ENCODE measurements around the gene SPATA31D1.
"Not testable (repeated sequence)": the region's sequence is repeated elsewhere in the genome, so short reads cannot be mapped to it uniquely, and the experiment has no call there.

SPATA31D1 gene

GRCh38 chr9:81988472-81988871, at the start of gene SPATA31D1:
Gene SPATA31D1, plus strand, starts transcription at chr9:81988772. Its CDS starts 47 bp downstream, at chr9:81988819.
- DNase-seq = not testable (repeated sequence)

DNA sequence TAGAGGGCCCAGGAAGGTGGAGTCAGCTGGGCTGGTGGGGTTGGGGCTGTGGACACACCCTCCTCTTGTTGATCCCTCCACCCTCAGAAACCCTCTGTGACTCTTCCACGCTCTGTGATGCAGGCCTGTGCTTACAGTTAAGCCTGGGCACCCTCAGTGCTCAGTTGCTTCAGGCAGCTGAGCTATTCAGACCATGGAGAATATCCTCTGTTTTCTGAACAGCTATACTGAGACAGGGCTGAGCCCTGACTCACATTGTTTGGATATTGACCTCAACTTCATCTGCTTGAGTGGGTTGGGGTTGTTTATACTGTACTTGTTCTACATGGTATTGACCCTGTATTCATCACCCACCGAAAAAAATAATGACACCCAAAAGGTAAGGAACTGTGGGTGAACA, 45.2 kb upstream of the SPATA31D1 start, which contains the start of gene SPATA31D3:
SPATA31D3 (plus strand) TSS at position 108 of the 400 bp plus-strand sequence; CDS start at position 194, 86 bp downstream.
- not testable (repeated sequence) for DNase-seq

- not testable (repeated sequence) for DNase-seq
Observed at GRCh38 chr9:81948650-81949049, 39.9 kb upstream of the SPATA31D1 start.

DNA sequence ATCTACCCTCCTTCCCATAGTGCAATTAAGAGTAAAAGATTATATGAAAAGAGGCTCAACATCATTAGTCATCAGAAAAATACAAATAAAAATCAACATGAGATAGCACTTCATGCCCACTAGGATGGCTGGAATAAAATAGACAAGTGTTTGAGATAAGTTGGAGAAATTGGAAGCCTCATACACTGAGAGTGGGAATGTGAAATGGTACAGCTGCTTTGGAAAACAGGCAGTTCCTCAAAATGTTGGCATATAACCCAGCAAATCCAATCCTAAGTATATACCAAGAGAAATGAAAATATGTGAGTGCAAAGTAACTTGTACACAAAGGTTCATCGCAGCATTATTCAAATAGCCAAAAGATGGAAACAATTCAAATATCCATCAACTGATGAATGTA, 35.5 kb upstream of the SPATA31D1 start:
- no peak for DNase-seq

DNA sequence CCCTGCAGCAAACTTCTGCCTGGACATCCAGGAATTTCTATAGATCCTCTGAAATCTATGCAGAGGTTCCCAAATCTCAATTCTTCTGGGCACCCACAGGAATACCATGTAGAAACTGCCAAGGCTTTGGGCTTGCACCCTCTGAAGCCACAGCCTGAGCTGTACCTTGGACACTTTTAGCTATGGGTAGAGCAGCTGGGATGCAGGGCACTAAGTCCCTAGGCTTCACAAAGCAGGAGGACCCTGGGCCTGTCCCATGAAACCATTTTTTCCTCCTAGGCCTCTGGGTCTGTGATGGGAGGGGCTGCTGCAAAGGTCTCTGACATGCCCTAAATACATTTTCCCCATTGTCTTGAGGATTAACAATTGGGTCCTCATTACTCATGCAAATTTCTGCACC, 32.9 kb upstream of the SPATA31D1 start:
- no peak for DNase-seq

- no peak for DNase-seq
Observed at GRCh38 chr9:81964218-81965171, 24.1 kb upstream of the SPATA31D1 start.

- no peak for DNase-seq
Observed at GRCh38 chr9:81968026-81968425, 20.5 kb upstream of the SPATA31D1 start.

- DNase-seq = no peak
Observed at GRCh38 chr9:81969971-81970370, 18.6 kb upstream of the SPATA31D1 start.

GRCh38 chr9:81971727-81972126, 16.8 kb upstream of the SPATA31D1 start:
- no peak for DNase-seq

DNA sequence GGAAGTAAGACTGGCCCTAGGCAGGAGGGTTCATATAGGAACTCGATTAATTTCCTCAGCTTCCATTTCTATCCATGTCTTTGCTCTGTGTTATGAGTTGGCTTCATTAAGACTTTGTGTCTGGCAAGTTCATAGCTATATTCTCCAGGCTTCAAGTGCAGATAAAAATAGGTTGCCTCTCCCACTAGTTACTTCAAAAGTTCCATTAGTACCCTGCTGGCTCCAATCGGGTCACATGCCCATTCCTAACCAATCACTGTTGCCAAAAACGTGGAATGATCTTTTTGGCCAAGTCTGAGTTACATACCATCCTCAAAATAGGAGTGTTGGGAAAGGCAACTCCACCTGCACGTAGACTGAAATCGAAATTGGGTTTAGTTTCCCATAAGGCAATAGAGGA, 13.8 kb upstream of the SPATA31D1 start:
- no peak for DNase-seq

GRCh38 chr9:81976351-81976750, 12.2 kb upstream of the SPATA31D1 start:
- no peak for DNase-seq

DNA sequence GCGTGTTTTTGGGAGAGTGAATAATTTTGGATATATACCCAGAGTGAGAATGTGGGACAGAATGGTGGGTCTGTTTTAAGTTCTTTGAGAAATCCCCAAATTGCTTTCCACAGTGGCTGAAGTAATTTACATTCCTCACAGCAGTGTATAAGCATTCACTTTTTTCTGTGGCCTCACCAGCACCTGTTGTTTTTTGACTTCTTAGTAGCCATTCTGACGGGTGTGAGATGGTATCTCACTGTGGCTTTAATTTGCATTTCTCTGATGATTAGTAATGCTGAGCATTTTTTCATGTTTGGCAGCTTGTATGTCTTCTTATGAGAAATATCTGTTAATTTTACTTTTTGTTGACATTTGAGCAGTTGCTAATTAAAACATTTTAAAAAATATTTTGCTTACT, 9.4 kb upstream of the SPATA31D1 start:
- DNase-seq = no peak

DNA sequence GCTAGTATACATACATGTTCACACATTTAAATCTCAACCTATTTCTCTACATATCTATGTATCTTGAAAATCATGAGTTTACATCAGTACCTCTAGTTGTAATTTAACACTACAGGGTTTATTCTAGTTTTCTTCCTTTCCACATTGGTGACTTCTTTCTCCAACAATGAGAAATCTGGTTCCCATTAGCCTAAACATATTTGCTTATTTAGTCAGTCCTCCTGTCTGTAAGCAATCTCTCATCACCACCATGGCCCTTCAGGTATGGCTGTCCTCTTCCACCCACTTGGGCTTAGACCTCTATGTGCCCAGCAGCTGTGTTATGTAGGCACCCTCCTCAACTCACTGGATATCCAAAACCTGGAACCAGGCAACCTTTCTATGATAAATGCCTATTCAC, 8.0 kb upstream of the SPATA31D1 start:
- DNase-seq = no peak

DNA sequence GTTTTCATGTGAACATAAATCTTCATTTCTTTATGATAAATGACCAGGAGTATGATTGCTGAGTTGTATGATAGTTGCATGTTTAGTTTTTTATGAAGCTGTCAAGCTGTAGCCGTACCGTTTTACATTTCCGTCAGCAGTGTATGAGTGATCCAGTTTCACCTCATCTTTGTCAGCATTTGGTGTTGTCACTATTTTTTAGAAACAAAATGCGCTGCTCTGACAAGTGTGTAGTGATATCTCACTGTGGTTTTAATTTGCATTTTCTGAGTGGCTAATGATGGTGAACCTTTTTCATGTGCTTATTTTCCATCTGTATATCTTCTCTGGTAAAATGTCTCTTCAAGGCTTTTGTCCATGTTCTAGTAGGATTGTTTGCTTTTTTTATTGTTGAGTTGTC, 6.7 kb upstream of the SPATA31D1 start:
- no peak for DNase-seq

DNA sequence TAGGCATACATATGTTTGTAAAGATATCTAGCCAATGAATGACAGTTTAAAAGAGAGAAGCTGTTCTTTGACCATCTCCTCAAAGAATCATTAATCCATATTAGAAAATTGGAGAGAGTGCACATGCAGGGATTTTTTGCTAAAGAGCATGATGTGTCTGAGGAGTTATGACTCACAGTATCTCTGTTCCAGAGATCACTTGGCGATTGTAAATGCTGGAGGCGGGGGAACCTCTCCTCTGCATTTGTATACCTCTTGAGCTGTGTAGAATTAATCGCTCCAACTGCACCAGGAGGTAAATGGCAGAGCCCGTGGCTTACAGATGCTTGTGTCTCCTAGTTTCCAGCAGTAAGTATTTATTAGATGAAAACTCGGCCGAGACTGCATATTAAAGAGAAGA, 3.6 kb upstream of the SPATA31D1 start:
- no peak for DNase-seq

- DNase-seq = no peak
Observed at GRCh38 chr9:81986051-81986450, 2.5 kb upstream of the SPATA31D1 start.

- DNase-seq = no peak
Observed at GRCh38 chr9:81989700-81990099, 1.1 kb downstream of the SPATA31D1 start.

GRCh38 chr9:81993656-81994055, 5.1 kb downstream of the SPATA31D1 start:
- DNase-seq = no peak

GRCh38 chr9:81999806-82000205, 11.2 kb downstream of the SPATA31D1 start:
- no peak for DNase-seq

DNA sequence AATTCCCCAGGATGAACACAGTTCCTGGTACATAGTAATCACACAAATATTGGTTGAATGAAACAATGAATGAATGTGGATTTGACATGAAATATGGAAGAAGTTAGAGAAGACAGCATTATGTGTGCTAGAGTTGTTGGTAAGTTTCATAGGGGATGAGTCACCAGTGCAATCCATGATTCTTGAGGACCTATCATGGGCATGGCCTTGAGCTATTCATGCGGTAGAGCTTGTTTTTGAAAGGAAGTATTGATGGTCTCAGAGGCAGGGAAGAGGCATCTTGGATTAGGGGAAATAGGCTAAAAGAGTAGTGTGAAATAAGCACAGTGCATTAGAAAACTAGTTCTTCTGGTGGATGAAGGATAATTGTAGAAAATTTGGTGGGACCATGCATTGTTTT, 22.1 kb downstream of the SPATA31D1 start:
- DNase-seq = no peak

GRCh38 chr9:82011133-82011532, 22.6 kb downstream of the SPATA31D1 start:
- no peak for DNase-seq

- no peak for DNase-seq
Observed at GRCh38 chr9:82012276-82012675, 23.7 kb downstream of the SPATA31D1 start.

DNA sequence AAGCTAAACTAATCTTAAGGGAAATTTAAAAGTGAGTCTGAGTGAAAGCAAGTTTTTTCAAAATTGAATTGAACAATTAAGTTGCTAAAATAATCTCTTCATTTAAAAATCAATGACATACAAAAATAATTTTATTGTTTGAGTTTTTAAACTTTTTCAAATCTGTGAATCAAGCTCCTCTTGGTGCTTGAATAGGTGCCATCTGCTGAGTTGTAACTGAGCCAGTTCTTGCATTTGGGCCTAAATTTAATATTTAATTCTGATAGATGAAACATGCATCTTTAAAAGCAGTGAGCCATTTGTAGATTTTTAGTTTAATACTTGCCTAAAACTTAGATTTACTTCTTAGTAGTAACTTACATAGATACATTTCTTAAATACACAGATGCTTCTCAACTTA, 31.8 kb downstream of the SPATA31D1 start:
- DNase-seq = no peak

DNA sequence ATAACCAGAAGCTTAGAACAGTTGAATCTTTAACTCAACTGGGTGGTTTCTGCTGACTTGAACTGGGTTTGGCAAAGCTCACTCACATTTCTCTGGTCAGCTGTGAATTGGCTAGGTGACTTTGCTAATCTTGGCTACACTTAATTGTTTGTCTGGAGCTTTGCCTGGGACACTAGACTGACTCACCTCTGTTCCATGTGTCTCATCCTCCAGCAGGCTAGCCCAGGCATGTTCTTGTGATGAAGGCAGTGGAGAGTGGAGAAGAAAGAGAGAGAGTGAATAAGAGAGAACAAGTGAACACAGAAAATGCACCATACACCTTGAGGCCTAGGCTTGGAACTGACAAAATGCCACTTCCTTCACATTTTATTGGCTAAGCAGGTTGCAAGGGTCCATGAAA, 32.6 kb downstream of the SPATA31D1 start:
- DNase-seq = no peak

DNA sequence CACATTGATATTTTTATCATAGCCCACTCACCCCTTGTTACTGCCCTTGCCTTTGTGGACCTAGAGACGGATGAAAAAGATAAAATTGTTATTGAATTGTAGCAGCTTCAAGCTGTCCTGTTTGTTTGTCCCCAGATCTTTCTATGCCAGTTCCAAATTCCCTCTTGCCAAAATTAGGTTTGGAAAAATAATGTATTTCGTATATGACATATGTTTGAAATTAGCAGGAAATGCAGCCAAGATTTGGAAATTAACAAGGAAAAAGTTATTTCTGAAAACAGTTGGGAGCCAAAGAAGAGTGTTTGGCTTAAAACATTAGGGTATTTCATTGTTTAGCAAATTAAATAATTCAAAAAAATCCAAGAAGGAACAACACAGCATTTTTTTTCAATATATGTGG, 33.5 kb downstream of the SPATA31D1 start:
- DNase-seq = no peak
